Colon (tissue), 2 donors: ENCODE data around the gene IGFBPL1.

Source experiments
- FAIRE-seq: peaks from 2 replicates; lab custom pipeline; 2012; peaks lifted over from hg19 to GRCh38; lab: Jason Lieb, UNC
- donor health status: control.
- donor health status: control.

Gene IGFBPL1

GRCh38 chr9:38395653-38396370 is 28.4 kb downstream of the IGFBPL1 start:
- no peak for FAIRE-seq

GRCh38 chr9:38394416-38394815 is 29.8 kb downstream of the IGFBPL1 start:
- FAIRE-seq = no peak

- FAIRE-seq = no peak
Observed at GRCh38 chr9:38393128-38393796, 31.0 kb downstream of the IGFBPL1 start.

GRCh38 chr9:38392235-38393127 is 31.8 kb downstream of the IGFBPL1 start, which contains the start of gene ALDH1B1:
Gene ALDH1B1 (plus strand): TSS chr9:38392702. CDS start chr9:38395749, 3,047 bp downstream.
- FAIRE-seq = no peak

GRCh38 chr9:38391278-38392118 is 32.8 kb downstream of the IGFBPL1 start:
- FAIRE-seq = no peak

- FAIRE-seq = no peak
Observed at GRCh38 chr9:38390851-38391250, 33.4 kb downstream of the IGFBPL1 start.

GRCh38 chr9:38390442-38390841 is 33.8 kb downstream of the IGFBPL1 start:
- no peak for FAIRE-seq

GRCh38 chr9:38389313-38389712 is 34.9 kb downstream of the IGFBPL1 start:
- no peak for FAIRE-seq

- FAIRE-seq = no peak
Observed at GRCh38 chr9:38388283-38389223, 35.7 kb downstream of the IGFBPL1 start.

- no peak for FAIRE-seq
Observed at GRCh38 chr9:38387751-38388150, 36.5 kb downstream of the IGFBPL1 start.

- FAIRE-seq = no peak
Observed at GRCh38 chr9:38387066-38387465, 37.2 kb downstream of the IGFBPL1 start.

GRCh38 chr9:38386319-38386895 is 37.8 kb downstream of the IGFBPL1 start:
- FAIRE-seq = no peak

GRCh38 chr9:38385896-38386295 is 38.4 kb downstream of the IGFBPL1 start:
- no peak for FAIRE-seq

GRCh38 chr9:38384990-38385848 is 39.0 kb downstream of the IGFBPL1 start:
- no peak for FAIRE-seq

GRCh38 chr9:38382141-38382540 is 42.1 kb downstream of the IGFBPL1 start:
- no peak for FAIRE-seq

GRCh38 chr9:38380872-38381534 is 43.3 kb downstream of the IGFBPL1 start:
- FAIRE-seq = no peak

GRCh38 chr9:38380230-38380871 is 43.9 kb downstream of the IGFBPL1 start:
- FAIRE-seq = no peak
